Lower leg skin (tissue), 4 donors: Measurements from ENCODE around the gene DEFB108B. TPM values are rescaled to one million over a fixed set of nuclear protein-coding genes. Genes with fewer than 3 reads are reported as not detected.
"Not testable (repeated sequence)": the region's sequence is repeated elsewhere in the genome, so short reads cannot be mapped to it uniquely, and the experiment has no call there.

Source experiments
- DNase-seq, 2 donors: peaks; one replicate each; pipeline ENCODE4 v3.0.0-alpha.2; 2019; ENCODE audit warnings: low spot score in 2 of 2
- H3K4me3 ChIP-seq: fragments of 200-600 bp; sonication (generic); 2 replicates; pipeline ENCODE4 v1.5.1; 2017; ENCODE audit warnings: mild to moderate bottlenecking, low read depth; ENCODE audit not compliant: poor library complexity, severe bottlenecking
- CTCF ChIP-seq, 3 donors: fragments of 450-650 bp; IDR thresholded peaks; one replicate each; pipeline ENCODE4 v1.5.1; 2016; ENCODE audit warnings: antibody characterized with exemption in 3 of 3, mild to moderate bottlenecking in 3 of 3, moderate library complexity in 2 of 3
- POLR2A ChIP-seq, 2 donors: fragments of 450-650 bp; IDR thresholded peaks; one replicate each; pipeline ENCODE4 v1.6.1; 2016 to 2017; ENCODE audit warnings: antibody characterized with exemption in 2 of 2, mild to moderate bottlenecking in 1 of 2, moderate library complexity in 1 of 2
- WGBS, 2 donors: methylation state at CpG; one replicate each; pipeline ENCODE4 v1.1.5; 2018; 5-methylcytosine and 5-hydroxymethylcytosine counted together
- intact Hi-C: fragments of 100-400 bp; cut with DNase I; formaldehyde crosslinking; loops from one replicate; pipeline ENCODE4 v1.15.0; 2023; ENCODE audit warnings: low total_unique reads
- total RNA-seq, 4 donors: library from RNA; depleted of rRNA; stranded (reverse); fragments of >200 nt; gene quantifications; one replicate each; pipeline ENCODE4 v1.1.0, GENCODE V29; 2016

DEFB108B gene
- total RNA-seq, 4 donors from 2014 or later: not detected

GRCh38 chr11:71843858-71844257 is 10.9 kb downstream of the DEFB108B start:
- WGBS, 2 donors: 79 to 86% methylated on average over 13 to 14 of the region's 15 CpGs
- no peak for TF ChIP-seq CTCF (IDR thresholded peaks at IDR 0.05)
- TF ChIP-seq POLR2A (IDR thresholded peaks at IDR 0.05): no peak
- H3K4me3 ChIP-seq: no peak overlapping the region
- intact Hi-C loops: no loop called here
- DNase-seq: no peak

DNA sequence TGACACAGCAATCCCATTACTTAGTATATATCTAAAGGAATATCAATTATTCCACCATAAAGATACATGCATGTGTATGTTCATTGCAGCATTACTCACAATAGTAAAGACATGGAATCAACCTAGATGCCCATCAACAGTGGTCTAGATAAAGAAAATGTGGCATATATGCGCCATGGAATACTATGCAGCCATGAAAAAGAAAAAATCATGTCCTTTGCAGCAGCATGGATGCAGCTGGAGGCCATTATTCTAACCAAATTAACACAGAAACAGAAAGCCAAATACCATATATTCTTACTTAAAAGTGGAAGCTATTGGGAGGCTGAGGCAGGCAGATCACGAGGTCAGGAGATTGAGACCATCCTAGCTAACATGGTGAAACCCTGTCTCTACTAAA is 20.9 kb downstream of the DEFB108B start:
- H3K4me3 ChIP-seq, intact Hi-C loops, DNase-seq: not testable (repeated sequence)
- WGBS, 2 donors: 96% methylated on average over 2 of the region's 2 CpGs

- H3K4me3 ChIP-seq, intact Hi-C loops, DNase-seq: not testable (repeated sequence)
- 48 to 66% methylated on average over 2 of the region's 2 CpGs for WGBS, 2 donors
Measured at GRCh38 chr11:71855880-71856279, 22.9 kb downstream of the DEFB108B start.

DNA sequence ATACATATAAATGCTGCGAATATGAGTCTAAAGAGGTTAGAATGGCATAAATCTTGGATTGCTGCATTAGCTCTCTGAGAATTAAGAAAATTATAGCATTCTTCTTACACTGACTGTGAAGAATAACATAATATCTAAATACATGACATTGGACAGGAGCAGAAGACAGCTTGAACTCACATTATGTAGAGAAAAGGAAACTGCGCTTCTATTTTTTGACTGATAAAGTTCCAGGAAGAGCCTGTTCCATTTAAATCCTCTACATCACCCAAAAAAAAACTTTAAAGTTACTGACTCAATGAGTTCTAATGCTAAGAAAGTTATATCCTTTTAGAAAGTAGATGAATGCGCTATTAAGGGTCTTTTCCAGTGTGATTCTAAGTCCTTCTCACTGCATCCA is 27.8 kb downstream of the DEFB108B start:
- DNase-seq, intact Hi-C loops, H3K4me3 ChIP-seq: not testable (repeated sequence)
- WGBS, 2 donors: 93 to 99% methylated on average over 3 of the region's 3 CpGs

GRCh38 chr11:71863978-71864627 is 31.1 kb downstream of the DEFB108B start:
- intact Hi-C loops, H3K4me3 ChIP-seq, DNase-seq: not testable (repeated sequence)
- 53 to 62% methylated on average over 3 of the region's 3 CpGs for WGBS, 2 donors

- H3K4me3 ChIP-seq, intact Hi-C loops, DNase-seq: not testable (repeated sequence)
- WGBS, 2 donors: 73 to 75% methylated on average over 1 of the region's 1 CpG
Measured at GRCh38 chr11:71867209-71867608, 34.2 kb downstream of the DEFB108B start.

DNA sequence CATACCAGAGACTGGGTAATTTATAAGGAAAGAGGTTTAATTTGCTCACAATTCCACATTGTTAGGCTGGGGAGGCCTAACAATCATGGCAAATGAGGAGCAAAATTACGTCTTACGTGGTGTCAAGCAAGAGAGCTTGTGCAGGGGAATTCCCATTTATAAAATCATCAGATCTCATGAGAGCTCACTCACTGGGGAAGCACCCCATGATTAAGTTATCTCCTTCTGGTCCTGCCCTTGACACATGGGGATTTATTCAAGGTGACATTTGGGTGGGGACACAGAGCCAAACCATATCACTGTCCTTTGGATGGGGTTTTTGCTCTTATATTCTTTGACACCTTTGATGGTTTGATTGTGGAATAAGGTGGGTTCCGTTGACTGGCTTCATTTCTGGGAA is 36.9 kb downstream of the DEFB108B start:
- WGBS, 2 donors: 90 to 96% methylated on average over 3 of the region's 3 CpGs

DNA sequence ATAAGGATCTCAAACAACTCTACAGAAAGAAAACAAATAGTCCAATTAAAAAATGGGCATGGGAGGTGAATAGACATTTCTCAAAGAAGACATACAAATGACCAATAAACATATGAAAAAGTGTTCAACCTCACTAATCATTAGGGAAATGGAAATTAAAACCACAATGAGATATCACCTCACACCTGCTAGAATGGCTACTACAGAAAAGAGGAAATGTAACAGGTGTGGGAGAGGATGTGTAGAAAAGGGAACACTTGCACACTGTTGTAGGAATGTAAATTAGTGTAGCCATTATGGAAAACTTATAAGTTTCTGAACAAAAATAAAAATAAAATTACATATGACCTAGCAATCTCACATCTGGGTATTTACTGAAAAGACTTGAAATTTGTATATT is 37.7 kb downstream of the DEFB108B start:
- DNase-seq, intact Hi-C loops: not testable (repeated sequence)

More for the DNA sequence above, 36.9 kb downstream of the DEFB108B start:
- H3K4me3 ChIP-seq, DNase-seq, intact Hi-C loops: not testable (repeated sequence)

GRCh38 chr11:71876262-71876661 is 43.3 kb downstream of the DEFB108B start:
- intact Hi-C loops, DNase-seq: not testable (repeated sequence)
- 60 to 69% methylated on average over 2 of the region's 2 CpGs for WGBS, 2 donors

More for the DNA sequence above, 37.7 kb downstream of the DEFB108B start:
- H3K4me3 ChIP-seq: not testable (repeated sequence)

GRCh38 chr11:71878059-71878458 is 45.1 kb downstream of the DEFB108B start, which contains the start of gene DEFB131B:
DEFB131B (plus strand) TSS chr11:71878453; CDS start chr11:71878453, 0 bp downstream.
- intact Hi-C loops, DNase-seq, H3K4me3 ChIP-seq: not testable (repeated sequence)
- 97 to 98% methylated on average over 1 of the region's 1 CpG for WGBS, 2 donors

More at GRCh38 chr11:71876262-71876661, 43.3 kb downstream of the DEFB108B start:
- H3K4me3 ChIP-seq: not testable (repeated sequence)

- not testable (repeated sequence) for DNase-seq
Measured at GRCh38 chr11:71885806-71886205, 52.8 kb downstream of the DEFB108B start.

More at GRCh38 chr11:71885806-71886205, 52.8 kb downstream of the DEFB108B start:
- WGBS, 2 donors: 96 to 97% methylated on average over 12 of the region's 12 CpGs
- intact Hi-C loops, H3K4me3 ChIP-seq: not testable (repeated sequence)

Other genes with a start within 250 kb of the DEFB108B start
- not detected for gene DEFB131B, start 45.3 kb downstream of the DEFB108B start, total RNA-seq
- 1 to 10 TPM; 1.6 to 8.6 (median 6.5) TPM for gene XNDC1N, start 95.4 kb downstream of the DEFB108B start, total RNA-seq
- gene RNF121, start 95.8 kb downstream of the DEFB108B start, total RNA-seq: 10 to 100 TPM; 13.2 to 27.6 (median 18.6) TPM
- gene IL18BP, start 165.7 kb downstream of the DEFB108B start, total RNA-seq: 1 to 10 TPM; 3.0 to 9.1 (median 5.6) TPM
- gene NUMA1, start 247.3 kb downstream of the DEFB108B start, total RNA-seq: 100 to 1,000 TPM; 356 to 592 (median 409) TPM
- gene LRRC51, start 247.7 kb downstream of the DEFB108B start, total RNA-seq: 10 to 100 TPM in 1 of 4 donors, 1 to 10 TPM in 3; 1.9 to 16.9 (median 4.9) TPM